H1 (cell line): Measurements from ENCODE around the gene SYNJ1. TPM values are rescaled to one million over a fixed set of nuclear protein-coding genes. Genes with fewer than 3 reads are reported as not detected.

Experiments
- polyA plus RNA-seq, 7 experiments: library from polyadenylated mRNA; depleted of rRNA in 3 of 7; stranded (reverse) in 5 of 7; unstranded in 2 of 7; fragments of >200 nt in 5 of 7; fragments of 200-250 nt in 2 of 7; gene quantifications; 1 replicate in 5 of 7; 2 replicates in 1 of 7; 4 replicates in 1 of 7; pipeline versions ENCODE4 v1.2.1 to v1.2.3, GENCODE V29; 2011 to 2013; ENCODE audit warnings: missing spikeins in 2 of 7, mixed read lengths in 2 of 7
- total RNA-seq: library from RNA; stranded (reverse); fragmentation: NEBNext Ultra II Directional; extraction: Animal tissue kit (Norgen Biotek cat#: 25700); gene quantifications from 2 replicates; pipeline ENCODE4 v1.2.1, GENCODE V29; 2021

The SYNJ1 gene
- total and polyA plus RNA-seq, 2 of the 8 experiments (the other 6 are each of a cell fraction or from before 2014, with no cell fraction given): 1.3 to 4.3 TPM

Other genes with a start within 250 kb of the SYNJ1 start
- gene TCP10L, start 142.5 kb downstream of the SYNJ1 start, total RNA-seq: 0.71 and 0.99 TPM in 2 replicates
- 0.45 and 0.74 TPM in 2 replicates for gene TCP10L, start 142.5 kb downstream of the SYNJ1 start, polyA plus RNA-seq (2011; rRNA removed)
- 68.1 and 69.6 TPM in 2 replicates for gene CFAP298, start 115.6 kb downstream of the SYNJ1 start, total RNA-seq
- gene CFAP298, start 115.6 kb downstream of the SYNJ1 start, polyA plus RNA-seq (2011; rRNA removed): 43.0 and 47.8 TPM in 2 replicates
- 58.5 and 64.0 TPM in 2 replicates for gene PAXBP1, start 43.7 kb upstream of the SYNJ1 start, total RNA-seq
- 11.4 and 21.2 TPM in 2 replicates for gene PAXBP1, start 43.7 kb upstream of the SYNJ1 start, polyA plus RNA-seq (2011; rRNA removed)